HCT116 (cell line): ENCODE data around the gene MAP3K21. TPM values are rescaled to one million over a fixed set of nuclear protein-coding genes. Genes with fewer than 3 reads are reported as not detected.

Experiments
- ATAC-seq: fragments of 200-7000 bp; cut with Tn5 transposase; 2 replicates; pipeline ENCODE4 v1.9.1; 2020; ENCODE audit warnings: mild to moderate bottlenecking, moderate library complexity
- BruUV-seq: library from RNA; stranded (reverse); fragments of 400-500 nt; replicated peaks from 2 replicates; lab custom pipeline; 2021; lab: Mats Ljungman, UMichigan
- CTCF ChIA-PET: fragments of 300-600 bp; sonication (Branson Sonifier 250); formaldehyde crosslinking; loops from one replicate; lab custom pipeline; 2021; ENCODE audit warnings: antibody characterized with exemption; lab: Charles Lee
- POLR2A ChIA-PET: fragments of 300-600, 350-600 bp; sonication (Branson Sonifier 250); formaldehyde crosslinking; loops from one replicate; lab custom pipeline; 2021; ENCODE audit warnings: antibody characterized with exemption; lab: Charles Lee
- RAD21 ChIA-PET, 2 experiments: fragments of 300-600 bp; sonication (Branson Sonifier 250); formaldehyde crosslinking; loops; one replicate each; lab custom pipeline; 2023; ENCODE audit warnings: low total read pairs in 2 of 2; ENCODE audit not compliant: uncharacterized antibody in 2 of 2, unreplicated experiment in 2 of 2, low non-redundant PET in 1 of 2; lab: Charles Lee
- DNase-seq: peaks from one replicate; pipeline ENCODE4 v3.0.0-alpha.2; 2010; ENCODE audit warnings: low read depth, low spot score
- H2AFZ ChIP-seq: fragments of 200-600 bp; shearing (Covaris generic), sonication (generic); 2 replicates; pipeline ENCODE4 v1.6.1; 2017; ENCODE audit warnings: low read depth, mixed run types, mixed read lengths, antibody characterized with exemption, low read length; ENCODE audit not compliant: poor library complexity, severe bottlenecking
- H3K27ac ChIP-seq: 2 replicates; pipeline ENCODE4 v1.5.1; 2012; ENCODE audit warnings: low read depth, low read length
- H3K27me3 ChIP-seq: fragments of 200-600 bp; sonication (generic); 2 replicates; pipeline ENCODE4 v1.6.1; 2016; ENCODE audit warnings: mixed run types, low read length, mixed read lengths; ENCODE audit not compliant: insufficient read depth
- H3K36me3 ChIP-seq, 2 experiments: fragments of 200-500 bp in 1 of 2; fragments of 200-600 bp in 1 of 2; sonication (Bioruptor generic) in 1 of 2; sonication (generic) in 1 of 2; 2 replicates each; pipeline versions ENCODE4 v1.5.1 to v1.6.1; 2014 to 2016; ENCODE audit warnings: low read length in 2 of 2, inconsistent platforms in 1 of 2, mixed read lengths in 1 of 2, mixed run types in 1 of 2; ENCODE audit not compliant: insufficient read depth in 2 of 2, control insufficient read depth in 1 of 2
- H3K4me1 ChIP-seq, 2 experiments: fragments of 200-600 bp in 1 of 2; sonication (generic) in 1 of 2; 2 replicates each; pipeline versions ENCODE4 v1.5.1 to v1.6.1; 2012 to 2017; ENCODE audit warnings: low read length in 2 of 2, inconsistent platforms in 1 of 2, mild to moderate bottlenecking in 1 of 2, mixed read lengths in 1 of 2, mixed run types in 1 of 2, moderate library complexity in 1 of 2; ENCODE audit not compliant: insufficient read depth in 2 of 2, control insufficient read depth in 1 of 2
- H3K4me2 ChIP-seq: fragments of 200-600 bp; sonication (generic); 2 replicates; pipeline ENCODE4 v1.6.1; 2017; ENCODE audit warnings: mixed run types, low read length, mixed read lengths
- H3K4me3 ChIP-seq, 2 experiments: fragments of 200-600 bp in 1 of 2; sonication (generic) in 1 of 2; replicated peaks in 1 of 2; 2 replicates each; pipeline ENCODE4 v1.5.1; 2011 to 2016; ENCODE audit warnings: low read length in 2 of 2, control low read depth in 1 of 2, low read depth in 1 of 2, mild to moderate bottlenecking in 1 of 2, mixed read lengths in 1 of 2, mixed run types in 1 of 2
- H3K79me2 ChIP-seq: fragments of 200-600 bp; sonication (generic); 2 replicates; pipeline ENCODE4 v1.6.1; 2017; ENCODE audit warnings: mild to moderate bottlenecking, mixed run types, low read length, moderate library complexity, mixed read lengths; ENCODE audit not compliant: insufficient read depth
- H3K9ac ChIP-seq: fragments of 200-600 bp; sonication (generic); 2 replicates; pipeline ENCODE4 v1.6.1; 2016; ENCODE audit warnings: low read length, mixed read lengths
- H3K9me2 ChIP-seq: fragments of 200-600 bp; sonication (generic), shearing (Covaris generic); 2 replicates; pipeline ENCODE4 v1.6.1; 2017; ENCODE audit warnings: mixed run types, mild to moderate bottlenecking, moderate library complexity; ENCODE audit not compliant: insufficient read depth
- H3K9me3 ChIP-seq, 2 experiments: fragments of 200-500 bp in 1 of 2; fragments of 200-600 bp in 1 of 2; sonication (Bioruptor generic) in 1 of 2; sonication (generic) in 1 of 2; 2 replicates each; pipeline ENCODE4 v1.6.1; 2014 to 2017; ENCODE audit warnings: low read length in 2 of 2, mixed read lengths in 2 of 2, inconsistent platforms in 1 of 2, low read depth in 1 of 2, mild to moderate bottlenecking in 1 of 2, mixed run types in 1 of 2, moderate library complexity in 1 of 2; ENCODE audit not compliant: control insufficient read depth in 1 of 2, insufficient read depth in 1 of 2
- H4K20me1 ChIP-seq: fragments of 200-600 bp; sonication (generic), shearing (Covaris generic); 2 replicates; pipeline ENCODE4 v1.6.1; 2017; ENCODE audit warnings: mixed run types, mild to moderate bottlenecking, moderate library complexity; ENCODE audit not compliant: insufficient read depth
- CBX3 ChIP-seq: IDR thresholded peaks from 2 replicates; pipeline ENCODE4 v1.6.1; 2012; ENCODE audit warnings: low read depth
- EGR1 ChIP-seq: IDR thresholded peaks from 2 replicates; pipeline ENCODE4 v1.6.1; 2012; ENCODE audit warnings: low read depth
- EZH2phosphoT487 ChIP-seq: fragments of 200-600 bp; IDR thresholded peaks from 2 replicates; pipeline ENCODE4 v1.6.1; 2018; ENCODE audit warnings: antibody characterized with exemption, borderline replicate concordance
- FOSL1 ChIP-seq: IDR thresholded peaks from 2 replicates; pipeline ENCODE4 v1.6.1; 2012; ENCODE audit warnings: low read depth
- POLR2AphosphoS5 ChIP-seq: IDR thresholded peaks from 2 replicates; pipeline ENCODE4 v1.6.1; 2011; ENCODE audit warnings: mild to moderate bottlenecking, low read depth, low read length, moderate library complexity
- SP1 ChIP-seq: IDR thresholded peaks from 2 replicates; pipeline ENCODE4 v1.6.1; 2012; ENCODE audit warnings: low read depth
- TCF7L2 ChIP-seq: IDR thresholded peaks from 2 replicates; pipeline ENCODE4 v1.7.0; 2011; ENCODE audit warnings: borderline replicate concordance, inconsistent platforms; ENCODE audit not compliant: insufficient read depth, insufficient read length; ENCODE audit errors: extremely low read depth
- YY1 ChIP-seq: IDR thresholded peaks from 2 replicates; pipeline ENCODE4 v1.6.1; 2011; ENCODE audit warnings: low read length, low read depth, moderate library complexity, mild to moderate bottlenecking; ENCODE audit not compliant: insufficient replicate concordance; ENCODE audit errors: extremely low read depth
- ZFX ChIP-seq: fragments of 450-650 bp; IDR thresholded peaks from 2 replicates; pipeline ENCODE4 v1.6.1; 2017
- ZNF274 ChIP-seq: fragments of 200-500 bp; sonication (Bioruptor generic); IDR thresholded peaks from 2 replicates; pipeline ENCODE4 v1.6.1; 2014; ENCODE audit warnings: mild to moderate bottlenecking, low read depth, low read length, inconsistent platforms
- intact Hi-C: fragments of 100-400 bp; cut with micrococcal nuclease; formaldehyde crosslinking; loops from 2 replicates; pipeline ENCODE4 v1.10.0; 2022
- total RNA-seq: library from RNA; stranded (reverse); gene quantifications from one replicate; pipeline ENCODE4 v1.2.1, GENCODE V29; 2021; ENCODE audit not compliant: unreplicated experiment
- TF ChIP-seq, protein P1 (sequence below): IDR thresholded peaks from 2 replicates; pipeline ENCODE4 v1.6.1; 2012
- TF ChIP-seq, protein P2 (sequence below): IDR thresholded peaks from 2 replicates; pipeline ENCODE4 v1.6.1; 2012
- TF ChIP-seq, protein P3 (sequence below): IDR thresholded peaks from 2 replicates; pipeline ENCODE4 v1.6.1; 2011; ENCODE audit warnings: mild to moderate bottlenecking, low read length, moderate library complexity; ENCODE audit not compliant: insufficient replicate concordance; ENCODE audit errors: extremely low read depth
- TF ChIP-seq, protein P4 (sequence below): IDR thresholded peaks from 2 replicates; pipeline ENCODE4 v1.6.1; 2012; ENCODE audit warnings: low read depth

MAP3K21 gene
- total RNA-seq, 1 experiment from 2014 or later, result 19.1 TPM

DNA sequence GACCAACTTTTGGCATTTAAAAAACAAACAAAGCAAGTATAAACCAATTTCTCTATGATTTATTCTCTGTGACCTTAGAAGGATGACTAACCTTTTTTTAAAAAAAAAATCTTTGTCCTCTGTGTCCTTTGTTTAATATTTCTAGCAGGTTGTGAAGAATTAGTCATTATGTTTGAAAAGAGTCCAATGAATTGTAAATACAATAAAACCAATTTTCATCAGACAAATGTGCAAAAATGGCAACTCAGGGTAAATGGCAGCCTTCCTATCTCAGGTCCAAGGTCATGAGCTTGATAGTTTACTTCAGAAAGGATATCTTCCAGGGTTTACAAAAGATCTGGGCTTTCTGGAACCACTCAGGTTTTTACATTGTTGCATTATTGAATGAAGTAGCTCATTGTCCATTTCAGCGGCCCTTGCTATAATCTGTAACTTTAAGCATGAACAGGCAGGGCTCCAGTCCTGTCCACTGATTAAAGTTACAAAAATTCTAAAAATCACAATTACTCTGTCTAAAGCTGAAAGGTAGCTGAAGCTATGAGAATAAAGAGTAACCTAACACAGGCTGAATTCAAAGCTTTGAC lies 11.7 kb upstream of the MAP3K21 start:
- Histone ChIP-seq H3K36me3 (no peaks in the 10 kb centered on the region), H3K4me1 (no peaks in the 10 kb centered on the region), H3K9ac (no peak overlapping the region), H3K27me3 (no peaks in the 10 kb centered on the region), H3K9me3 (no peaks in the 10 kb centered on the region)
- TF ChIP-seq ZNF274, result no peak
- TF ChIP-seq, all 23 proteins: peak for 0
- intact Hi-C loops, result no loop called here
- ATAC-seq (no peak), DNase-seq (no peak)
- no peak overlapping the region for H3K4me2 ChIP-seq
- BruUV-seq, result no TSS peak
- no peak overlapping the region for H3K4me3 ChIP-seq
- H2AFZ ChIP-seq, result no peak overlapping the region
- no peaks in the 10 kb centered on the region for H3K79me2 ChIP-seq
- RAD21 ChIA-PET, result no interaction called here
- POLR2A ChIA-PET, result no interaction called here
- no peaks in the 10 kb centered on the region for H3K9me2 ChIP-seq
- CTCF ChIA-PET, result no interaction called here
- no peaks in the 10 kb centered on the region for H4K20me1 ChIP-seq
- no peak overlapping the region for H3K27ac ChIP-seq

DNA sequence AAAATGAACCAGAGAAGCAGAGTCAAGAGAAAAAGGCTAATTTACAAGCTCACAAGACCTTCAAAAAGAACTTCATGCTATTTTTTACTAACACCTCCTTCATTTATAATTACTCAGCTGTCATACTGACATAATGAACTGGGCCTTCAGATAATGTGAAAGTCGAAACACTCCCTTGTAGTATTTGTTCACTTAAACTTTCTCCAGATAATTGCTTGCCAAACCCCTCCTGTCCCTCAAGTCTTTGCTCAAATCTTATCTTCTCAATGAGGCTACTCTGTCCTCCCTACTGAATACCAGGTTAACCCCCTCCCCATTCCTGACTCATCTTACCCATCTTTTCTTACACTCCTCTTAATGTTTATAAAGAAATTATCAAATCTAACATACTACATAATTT lies 11.1 kb upstream of the MAP3K21 start:
- Histone ChIP-seq H3K36me3 (no peaks in the 10 kb centered on the region), H3K27me3 (no peaks in the 10 kb centered on the region), H3K4me2 (no peak overlapping the region), H3K9me3 (no peaks in the 10 kb centered on the region), H3K9ac (no peak overlapping the region), H3K27ac (no peak overlapping the region), H3K79me2 (no peaks in the 10 kb centered on the region), H4K20me1 (no peaks in the 10 kb centered on the region), H2AFZ (no peak overlapping the region), H3K4me3 (no peak overlapping the region), H3K9me2 (no peaks in the 10 kb centered on the region), H3K4me1 (no peaks in the 10 kb centered on the region)
- ATAC-seq (no peak), DNase-seq (no peak)
- intact Hi-C loops, result no loop called here
- ChIA-PET RAD21 (no interaction called here), CTCF (no interaction called here), POLR2A (no interaction called here)
- BruUV-seq, result no TSS peak
- TF ChIP-seq FOSL1 (no peak), POLR2AphosphoS5 (no peak), TCF7L2 (no peak), YY1 (no peak), EGR1 (no peak), EZH2phosphoT487 (no peak), SP1 (no peak), CBX3 (no peak), ZFX (no peak)
- TF ChIP-seq, protein P1, sequence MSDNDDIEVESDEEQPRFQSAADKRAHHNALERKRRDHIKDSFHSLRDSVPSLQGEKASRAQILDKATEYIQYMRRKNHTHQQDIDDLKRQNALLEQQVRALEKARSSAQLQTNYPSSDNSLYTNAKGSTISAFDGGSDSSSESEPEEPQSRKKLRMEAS, result no peak
- TF ChIP-seq, protein P2, sequence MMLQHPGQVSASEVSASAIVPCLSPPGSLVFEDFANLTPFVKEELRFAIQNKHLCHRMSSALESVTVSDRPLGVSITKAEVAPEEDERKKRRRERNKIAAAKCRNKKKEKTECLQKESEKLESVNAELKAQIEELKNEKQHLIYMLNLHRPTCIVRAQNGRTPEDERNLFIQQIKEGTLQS, result no peak
- TF ChIP-seq, protein P3, sequence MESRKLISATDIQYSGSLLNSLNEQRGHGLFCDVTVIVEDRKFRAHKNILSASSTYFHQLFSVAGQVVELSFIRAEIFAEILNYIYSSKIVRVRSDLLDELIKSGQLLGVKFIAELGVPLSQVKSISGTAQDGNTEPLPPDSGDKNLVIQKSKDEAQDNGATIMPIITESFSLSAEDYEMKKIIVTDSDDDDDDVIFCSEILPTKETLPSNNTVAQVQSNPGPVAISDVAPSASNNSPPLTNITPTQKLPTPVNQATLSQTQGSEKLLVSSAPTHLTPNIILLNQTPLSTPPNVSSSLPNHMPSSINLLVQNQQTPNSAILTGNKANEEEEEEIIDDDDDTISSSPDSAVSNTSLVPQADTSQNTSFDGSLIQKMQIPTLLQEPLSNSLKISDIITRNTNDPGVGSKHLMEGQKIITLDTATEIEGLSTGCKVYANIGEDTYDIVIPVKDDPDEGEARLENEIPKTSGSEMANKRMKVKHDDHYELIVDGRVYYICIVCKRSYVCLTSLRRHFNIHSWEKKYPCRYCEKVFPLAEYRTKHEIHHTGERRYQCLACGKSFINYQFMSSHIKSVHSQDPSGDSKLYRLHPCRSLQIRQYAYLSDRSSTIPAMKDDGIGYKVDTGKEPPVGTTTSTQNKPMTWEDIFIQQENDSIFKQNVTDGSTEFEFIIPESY, result no peak
- TF ChIP-seq, protein P4, sequence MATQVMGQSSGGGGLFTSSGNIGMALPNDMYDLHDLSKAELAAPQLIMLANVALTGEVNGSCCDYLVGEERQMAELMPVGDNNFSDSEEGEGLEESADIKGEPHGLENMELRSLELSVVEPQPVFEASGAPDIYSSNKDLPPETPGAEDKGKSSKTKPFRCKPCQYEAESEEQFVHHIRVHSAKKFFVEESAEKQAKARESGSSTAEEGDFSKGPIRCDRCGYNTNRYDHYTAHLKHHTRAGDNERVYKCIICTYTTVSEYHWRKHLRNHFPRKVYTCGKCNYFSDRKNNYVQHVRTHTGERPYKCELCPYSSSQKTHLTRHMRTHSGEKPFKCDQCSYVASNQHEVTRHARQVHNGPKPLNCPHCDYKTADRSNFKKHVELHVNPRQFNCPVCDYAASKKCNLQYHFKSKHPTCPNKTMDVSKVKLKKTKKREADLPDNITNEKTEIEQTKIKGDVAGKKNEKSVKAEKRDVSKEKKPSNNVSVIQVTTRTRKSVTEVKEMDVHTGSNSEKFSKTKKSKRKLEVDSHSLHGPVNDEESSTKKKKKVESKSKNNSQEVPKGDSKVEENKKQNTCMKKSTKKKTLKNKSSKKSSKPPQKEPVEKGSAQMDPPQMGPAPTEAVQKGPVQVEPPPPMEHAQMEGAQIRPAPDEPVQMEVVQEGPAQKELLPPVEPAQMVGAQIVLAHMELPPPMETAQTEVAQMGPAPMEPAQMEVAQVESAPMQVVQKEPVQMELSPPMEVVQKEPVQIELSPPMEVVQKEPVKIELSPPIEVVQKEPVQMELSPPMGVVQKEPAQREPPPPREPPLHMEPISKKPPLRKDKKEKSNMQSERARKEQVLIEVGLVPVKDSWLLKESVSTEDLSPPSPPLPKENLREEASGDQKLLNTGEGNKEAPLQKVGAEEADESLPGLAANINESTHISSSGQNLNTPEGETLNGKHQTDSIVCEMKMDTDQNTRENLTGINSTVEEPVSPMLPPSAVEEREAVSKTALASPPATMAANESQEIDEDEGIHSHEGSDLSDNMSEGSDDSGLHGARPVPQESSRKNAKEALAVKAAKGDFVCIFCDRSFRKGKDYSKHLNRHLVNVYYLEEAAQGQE, result no peak
